Body of pancreas (tissue), 4 donors: Measurements from ENCODE around the gene ARID3A. TPM values are rescaled to one million over a fixed set of nuclear protein-coding genes. Genes with fewer than 3 reads are reported as not detected.

Source experiments
- ATAC-seq: fragments of 150-250 bp; one replicate; pipeline ENCODE4 v1.9.1; 2016
- DNase-seq, 4 donors: peaks; one replicate each; pipeline ENCODE4 v3.0.0-alpha.2; 2019
- H3K27ac ChIP-seq, 4 donors: fragments of 200-600 bp; sonication (generic); 1 replicate in 3 of 4; 2 replicates in 1 of 4; pipeline versions ENCODE4 v1.5.1 to v1.6.1; 2016 to 2019; ENCODE audit warnings: mild to moderate bottlenecking in 1 of 4, mixed read lengths in 1 of 4, moderate library complexity in 1 of 4
- H3K27me3 ChIP-seq, 2 donors: fragments of 200-600 bp; sonication (generic); one replicate each; pipeline ENCODE4 v1.6.0; 2016; ENCODE audit warnings: mild to moderate bottlenecking in 1 of 2
- H3K36me3 ChIP-seq, 2 donors: fragments of 200-600 bp; sonication (generic); replicated peaks in 1 of 2; 2 replicates each; pipeline ENCODE4 v1.5.1; 2016; ENCODE audit warnings: low read depth in 2 of 2; ENCODE audit not compliant: insufficient read depth in 1 of 2
- H3K4me1 ChIP-seq: fragments of 200-600 bp; sonication (generic); one replicate; pipeline ENCODE4 v1.6.0; 2016
- H3K4me3 ChIP-seq, 2 donors: fragments of 200-600 bp; sonication (generic); 1 replicate in 1 of 2; 2 replicates in 1 of 2; pipeline ENCODE4 v1.5.1; 2016 to 2019
- H3K9me3 ChIP-seq, 3 donors: fragments of 200-600 bp; sonication (generic); 1 replicate in 2 of 3; 2 replicates in 1 of 3; pipeline ENCODE4 v1.5.1; 2016
- CTCF ChIP-seq, 7 experiments: fragments of 450-650 bp in 4 of 7; fragments of 200-600 bp in 3 of 7; sonication (generic) in 3 of 7; IDR thresholded peaks; one replicate each; pipeline ENCODE4 v1.5.1; 2016 to 2019; ENCODE audit warnings: antibody characterized with exemption in 7 of 7
- POLR2A ChIP-seq, 3 donors: fragments of 450-650 bp; IDR thresholded peaks; one replicate each; pipeline ENCODE4 v1.6.1; 2016; ENCODE audit warnings: antibody characterized with exemption in 3 of 3, mild to moderate bottlenecking in 2 of 3
- WGBS, 2 donors: methylation state at CpG; one replicate each; pipeline ENCODE4 v1.1.5; 2017; 5-methylcytosine and 5-hydroxymethylcytosine counted together
- intact Hi-C: fragments of 100-400 bp; cut with DNase I; formaldehyde crosslinking; loops from one replicate; pipeline ENCODE4 v1.15.1; 2023
- total RNA-seq, 2 donors: library from RNA; depleted of rRNA; stranded (reverse); fragments of >200 nt; gene quantifications; one replicate each; pipeline ENCODE4 v1.1.0, GENCODE V29; 2016

The ARID3A gene
- total RNA-seq, 2 donors from 2014 or later: 3.1 to 5.9 TPM

GRCh38 chr19:964761-965694 lies 39.2 kb downstream of the ARID3A start:
- Histone ChIP-seq H3K4me1 (no peaks in the 10 kb centered on the region), H3K27me3 (no peaks in the 10 kb centered on the region), H3K4me3 (no peak overlapping the region), H3K27ac (no peak overlapping the region), H3K36me3 (peaks cover 0 to 10% of the 10 kb centered on the region in 2 donors), H3K9me3 (no peaks in the 10 kb centered on the region)
- DNase-seq (no peak), ATAC-seq (no peak)
- intact Hi-C loops: no loop called here
- TF ChIP-seq CTCF (IDR thresholded peaks at IDR 0.05) (no peak), POLR2A (IDR thresholded peaks at IDR 0.05) (no peak)
- 93% methylated on average over 12 to 16 of the region's 19 CpGs for WGBS, 2 donors

GRCh38 chr19:966485-967088 lies 40.8 kb downstream of the ARID3A start:
- ATAC-seq (no peak), DNase-seq (no peak)
- no peaks in the 10 kb centered on the region for H3K27me3 ChIP-seq
- peaks cover 0 to 12% of the 10 kb centered on the region in 2 donors for H3K36me3 ChIP-seq
- peaks cover 0 to 7% (median 0%) of the 10 kb centered on the region in 3 donors for H3K9me3 ChIP-seq
- H3K4me3 ChIP-seq: no peak overlapping the region
- H3K4me1 ChIP-seq: no peaks in the 10 kb centered on the region
- TF ChIP-seq POLR2A (IDR thresholded peaks at IDR 0.05) (no peak), CTCF (IDR thresholded peaks at IDR 0.05) (no peak)
- intact Hi-C loops: no loop called here
- no peak overlapping the region for H3K27ac ChIP-seq
- 89 to 95% methylated on average over 8 to 17 of the region's 17 CpGs for WGBS, 2 donors

- intact Hi-C loops: no loop called here
- ATAC-seq: no peak
- Histone ChIP-seq H3K9me3 (peaks cover 0 to 7% (median 0%) of the 10 kb centered on the region in 3 donors), H3K27me3 (no peaks in the 10 kb centered on the region), H3K27ac (no peak overlapping the region), H3K4me3 (no peak overlapping the region), H3K4me1 (no peaks in the 10 kb centered on the region), H3K36me3 (peaks cover 0 to 12% of the 10 kb centered on the region in 2 donors)
- 95% methylated on average over 13 of the region's 14 CpGs for WGBS, 2 donors
- DNase-seq: no peak
- TF ChIP-seq CTCF (IDR thresholded peaks at IDR 0.05) (peak in 6 of 7 experiments; percentile 17 to 40 (median 27)), POLR2A (IDR thresholded peaks at IDR 0.05) (no peak)
These were observed 44.9 kb downstream of the ARID3A start for GRCh38 chr19:970695-971094.

- H3K36me3 ChIP-seq: peaks cover 0 to 9% of the 10 kb centered on the region in 2 donors
- no peaks in the 10 kb centered on the region for H3K27me3 ChIP-seq
- H3K4me3 ChIP-seq: no peak overlapping the region
- DNase-seq (no peak), ATAC-seq (no peak)
- no peak for TF ChIP-seq POLR2A (IDR thresholded peaks at IDR 0.05)
- no peak for TF ChIP-seq CTCF (IDR thresholded peaks at IDR 0.05)
- no peaks in the 10 kb centered on the region for H3K4me1 ChIP-seq
- no peak overlapping the region for H3K27ac ChIP-seq
- intact Hi-C loops: no loop called here
- peaks cover 0 to 7% (median 0%) of the 10 kb centered on the region in 3 donors for H3K9me3 ChIP-seq
- 90 to 99% methylated on average over 15 to 22 of the region's 24 CpGs for WGBS, 2 donors
These were observed 46.0 kb downstream of the ARID3A start for GRCh38 chr19:971795-972194.
